HEK293 (cell line): ENCODE data around the gene PCBP1.

ENCODE experiments used
- EGR2 ChIP-seq: fragments of 450-650 bp; formaldehyde crosslinking; IDR thresholded peaks from 2 replicates; pipeline ENCODE4 v1.5.1; 2016; ENCODE audit warnings: low read depth, missing biosample characterization, missing genetic modification characterization
- KLF16 ChIP-seq: fragments of 450-650 bp; formaldehyde crosslinking; IDR thresholded peaks from 2 replicates; pipeline ENCODE4 v1.5.1; 2017; ENCODE audit warnings: missing biosample characterization, missing genetic modification characterization
- PRDM10 ChIP-seq: fragments of 450-650 bp; formaldehyde crosslinking; IDR thresholded peaks from 2 replicates; pipeline ENCODE4 v1.5.1; 2016; ENCODE audit warnings: missing biosample characterization, missing genetic modification characterization
- SP2 ChIP-seq: fragments of 450-650 bp; formaldehyde crosslinking; IDR thresholded peaks from 2 replicates; pipeline ENCODE4 v1.5.1; 2016; ENCODE audit warnings: missing biosample characterization, missing genetic modification characterization
- SP3 ChIP-seq: fragments of 450-650 bp; formaldehyde crosslinking; IDR thresholded peaks from 2 replicates; pipeline ENCODE4 v1.5.1; 2016; ENCODE audit warnings: missing biosample characterization, missing genetic modification characterization
- ZBTB26 ChIP-seq: fragments of 450-650 bp; formaldehyde crosslinking; optimal IDR thresholded peaks from 2 replicates; pipeline ENCODE3; 2016; ENCODE audit warnings: missing biosample characterization, mild to moderate bottlenecking, missing genetic modification characterization
- ZFHX2 ChIP-seq: fragments of 450-650 bp; formaldehyde crosslinking; conservative IDR thresholded peaks from 2 replicates; pipeline ENCODE4 v1.5.1; 2016; ENCODE audit warnings: missing biosample characterization, missing genetic modification characterization
- ZFP41 ChIP-seq: fragments of 450-650 bp; formaldehyde crosslinking; IDR thresholded peaks from 2 replicates; pipeline ENCODE4 v1.5.1; 2016; ENCODE audit warnings: missing biosample characterization, missing genetic modification characterization, borderline replicate concordance
- ZIC2 ChIP-seq: fragments of 450-650 bp; formaldehyde crosslinking; IDR thresholded peaks from 2 replicates; pipeline ENCODE4 v1.5.1; 2016; ENCODE audit warnings: missing biosample characterization, missing genetic modification characterization
- ZNF121 ChIP-seq: fragments of 450-650 bp; formaldehyde crosslinking; IDR thresholded peaks from 2 replicates; pipeline ENCODE4 v1.5.1; 2016; ENCODE audit warnings: missing biosample characterization, missing genetic modification characterization
- ZNF133 ChIP-seq: fragments of 450-650 bp; formaldehyde crosslinking; IDR thresholded peaks from 2 replicates; pipeline ENCODE4 v1.5.1; 2016; ENCODE audit warnings: missing biosample characterization, missing genetic modification characterization
- ZNF398 ChIP-seq: fragments of 450-650 bp; formaldehyde crosslinking; IDR thresholded peaks from 2 replicates; pipeline ENCODE4 v1.5.1; 2017; ENCODE audit warnings: missing biosample characterization, missing genetic modification characterization
- ZNF513 ChIP-seq: fragments of 450-650 bp; IDR thresholded peaks from 2 replicates; pipeline ENCODE4 v1.5.1; 2018; ENCODE audit warnings: missing biosample characterization, missing genetic modification characterization
- ZNF610 ChIP-seq: fragments of 450-650 bp; formaldehyde crosslinking; IDR thresholded peaks from 2 replicates; pipeline ENCODE4 v1.5.1; 2016; ENCODE audit warnings: missing biosample characterization, missing genetic modification characterization, borderline replicate concordance
- ZNF660 ChIP-seq: fragments of 450-650 bp; IDR thresholded peaks from 2 replicates; pipeline ENCODE4 v1.5.1; 2018; ENCODE audit warnings: missing biosample characterization, mild to moderate bottlenecking, missing genetic modification characterization
- ZXDB ChIP-seq: fragments of 450-650 bp; formaldehyde crosslinking; IDR thresholded peaks from 2 replicates; pipeline ENCODE4 v1.5.1; 2016; ENCODE audit warnings: missing biosample characterization, missing genetic modification characterization
- TF ChIP-seq, protein P1 (sequence below): fragments of 450-650 bp; formaldehyde crosslinking; conservative IDR thresholded peaks from 2 replicates; pipeline ENCODE4 v1.5.1; 2016; ENCODE audit warnings: low read depth, missing biosample characterization, missing genetic modification characterization
- TF ChIP-seq, protein P2 (sequence below): fragments of 450-650 bp; formaldehyde crosslinking; IDR thresholded peaks from 2 replicates; pipeline ENCODE4 v1.5.1; 2016; ENCODE audit warnings: missing biosample characterization, missing genetic modification characterization
- TF ChIP-seq, protein P3 (sequence below): fragments of 450-650 bp; formaldehyde crosslinking; IDR thresholded peaks from 2 replicates; pipeline ENCODE4 v1.5.1; 2016; ENCODE audit warnings: missing biosample characterization, missing genetic modification characterization
- TF ChIP-seq, protein P4 (sequence below): fragments of 450-650 bp; formaldehyde crosslinking; IDR thresholded peaks from 2 replicates; pipeline ENCODE4 v1.5.1; 2016; ENCODE audit warnings: missing biosample characterization, missing genetic modification characterization
- TF ChIP-seq, protein P5 (sequence below): fragments of 450-650 bp; formaldehyde crosslinking; IDR thresholded peaks from 2 replicates; pipeline ENCODE4 v1.5.1; 2016; ENCODE audit warnings: missing biosample characterization, missing genetic modification characterization

Gene PCBP1

DNA sequence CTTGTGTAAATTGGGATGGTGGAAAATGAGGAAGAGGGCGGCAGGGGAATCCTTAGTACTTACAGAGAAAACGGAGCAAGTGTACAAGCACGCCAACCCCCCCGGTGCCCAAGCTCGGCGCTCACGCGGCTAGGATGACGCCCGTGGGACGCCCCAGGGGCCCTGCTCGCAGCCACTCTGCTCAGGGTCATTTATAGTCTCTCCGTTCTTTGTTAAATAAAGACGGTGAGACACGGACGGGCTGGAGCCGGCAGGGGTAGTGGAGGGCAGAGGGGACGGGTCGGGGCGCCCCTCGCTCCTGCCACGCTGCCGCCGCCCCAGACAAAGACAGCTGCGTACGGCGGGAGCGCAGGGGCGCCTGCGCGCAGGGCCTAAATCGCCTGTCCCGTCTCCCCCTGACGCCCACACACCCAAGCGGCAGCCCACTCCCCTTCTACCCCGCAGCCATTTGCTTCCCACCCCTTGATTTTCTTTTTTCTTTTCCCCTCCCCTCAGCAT, 37.8 kb downstream of the PCBP1 start (continued):
- TF ChIP-seq, protein P1, sequence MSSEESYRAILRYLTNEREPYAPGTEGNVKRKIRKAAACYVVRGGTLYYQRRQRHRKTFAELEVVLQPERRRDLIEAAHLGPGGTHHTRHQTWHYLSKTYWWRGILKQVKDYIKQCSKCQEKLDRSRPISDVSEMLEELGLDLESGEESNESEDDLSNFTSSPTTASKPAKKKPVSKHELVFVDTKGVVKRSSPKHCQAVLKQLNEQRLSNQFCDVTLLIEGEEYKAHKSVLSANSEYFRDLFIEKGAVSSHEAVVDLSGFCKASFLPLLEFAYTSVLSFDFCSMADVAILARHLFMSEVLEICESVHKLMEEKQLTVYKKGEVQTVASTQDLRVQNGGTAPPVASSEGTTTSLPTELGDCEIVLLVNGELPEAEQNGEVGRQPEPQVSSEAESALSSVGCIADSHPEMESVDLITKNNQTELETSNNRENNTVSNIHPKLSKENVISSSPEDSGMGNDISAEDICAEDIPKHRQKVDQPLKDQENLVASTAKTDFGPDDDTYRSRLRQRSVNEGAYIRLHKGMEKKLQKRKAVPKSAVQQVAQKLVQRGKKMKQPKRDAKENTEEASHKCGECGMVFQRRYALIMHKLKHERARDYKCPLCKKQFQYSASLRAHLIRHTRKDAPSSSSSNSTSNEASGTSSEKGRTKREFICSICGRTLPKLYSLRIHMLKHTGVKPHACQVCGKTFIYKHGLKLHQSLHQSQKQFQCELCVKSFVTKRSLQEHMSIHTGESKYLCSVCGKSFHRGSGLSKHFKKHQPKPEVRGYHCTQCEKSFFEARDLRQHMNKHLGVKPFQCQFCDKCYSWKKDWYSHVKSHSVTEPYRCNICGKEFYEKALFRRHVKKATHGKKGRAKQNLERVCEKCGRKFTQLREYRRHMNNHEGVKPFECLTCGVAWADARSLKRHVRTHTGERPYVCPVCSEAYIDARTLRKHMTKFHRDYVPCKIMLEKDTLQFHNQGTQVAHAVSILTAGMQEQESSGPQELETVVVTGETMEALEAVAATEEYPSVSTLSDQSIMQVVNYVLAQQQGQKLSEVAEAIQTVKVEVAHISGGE (tag by site-specific recombination) = no peak
- TF ChIP-seq ZFP41 (tag by site-specific recombination) (no peak), ZNF513 (no peak), ZXDB (tag by site-specific recombination) (peak; percentile 72), KLF16 (tag by site-specific recombination) (peak; percentile 79), ZNF610 (tag by site-specific recombination) (no peak), SP3 (tag by site-specific recombination) (0 out of 2 replicates have a peak, but pooled peaks have one; percentile 28), PRDM10 (tag by site-specific recombination) (peak; percentile 81), ZNF121 (tag by site-specific recombination) (no peak), ZNF398 (peak; percentile 56), EGR2 (tag by site-specific recombination) (peak; percentile 83), ZNF133 (tag by site-specific recombination) (no peak), SP2 (tag by site-specific recombination) (0 out of 2 replicates have a peak, but pooled peaks have one; percentile 6), ZIC2 (peak; percentile 18; the same call in 1 of the 2 replicates), ZNF660 (peak; percentile 45; the same call in 1 of the 2 replicates), ZBTB26 (tag by site-specific recombination) (peak; percentile 56), ZFHX2 (tag by site-specific recombination) (peak; percentile 91)
- TF ChIP-seq, protein P2, sequence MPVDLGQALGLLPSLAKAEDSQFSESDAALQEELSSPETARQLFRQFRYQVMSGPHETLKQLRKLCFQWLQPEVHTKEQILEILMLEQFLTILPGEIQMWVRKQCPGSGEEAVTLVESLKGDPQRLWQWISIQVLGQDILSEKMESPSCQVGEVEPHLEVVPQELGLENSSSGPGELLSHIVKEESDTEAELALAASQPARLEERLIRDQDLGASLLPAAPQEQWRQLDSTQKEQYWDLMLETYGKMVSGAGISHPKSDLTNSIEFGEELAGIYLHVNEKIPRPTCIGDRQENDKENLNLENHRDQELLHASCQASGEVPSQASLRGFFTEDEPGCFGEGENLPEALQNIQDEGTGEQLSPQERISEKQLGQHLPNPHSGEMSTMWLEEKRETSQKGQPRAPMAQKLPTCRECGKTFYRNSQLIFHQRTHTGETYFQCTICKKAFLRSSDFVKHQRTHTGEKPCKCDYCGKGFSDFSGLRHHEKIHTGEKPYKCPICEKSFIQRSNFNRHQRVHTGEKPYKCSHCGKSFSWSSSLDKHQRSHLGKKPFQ = no peak
- TF ChIP-seq, protein P3, sequence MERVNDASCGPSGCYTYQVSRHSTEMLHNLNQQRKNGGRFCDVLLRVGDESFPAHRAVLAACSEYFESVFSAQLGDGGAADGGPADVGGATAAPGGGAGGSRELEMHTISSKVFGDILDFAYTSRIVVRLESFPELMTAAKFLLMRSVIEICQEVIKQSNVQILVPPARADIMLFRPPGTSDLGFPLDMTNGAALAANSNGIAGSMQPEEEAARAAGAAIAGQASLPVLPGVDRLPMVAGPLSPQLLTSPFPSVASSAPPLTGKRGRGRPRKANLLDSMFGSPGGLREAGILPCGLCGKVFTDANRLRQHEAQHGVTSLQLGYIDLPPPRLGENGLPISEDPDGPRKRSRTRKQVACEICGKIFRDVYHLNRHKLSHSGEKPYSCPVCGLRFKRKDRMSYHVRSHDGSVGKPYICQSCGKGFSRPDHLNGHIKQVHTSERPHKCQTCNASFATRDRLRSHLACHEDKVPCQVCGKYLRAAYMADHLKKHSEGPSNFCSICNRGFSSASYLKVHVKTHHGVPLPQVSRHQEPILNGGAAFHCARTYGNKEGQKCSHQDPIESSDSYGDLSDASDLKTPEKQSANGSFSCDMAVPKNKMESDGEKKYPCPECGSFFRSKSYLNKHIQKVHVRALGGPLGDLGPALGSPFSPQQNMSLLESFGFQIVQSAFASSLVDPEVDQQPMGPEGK (tag by site-specific recombination) = peak; percentile 70; the same call in 1 of the 2 replicates
- TF ChIP-seq, protein P4, sequence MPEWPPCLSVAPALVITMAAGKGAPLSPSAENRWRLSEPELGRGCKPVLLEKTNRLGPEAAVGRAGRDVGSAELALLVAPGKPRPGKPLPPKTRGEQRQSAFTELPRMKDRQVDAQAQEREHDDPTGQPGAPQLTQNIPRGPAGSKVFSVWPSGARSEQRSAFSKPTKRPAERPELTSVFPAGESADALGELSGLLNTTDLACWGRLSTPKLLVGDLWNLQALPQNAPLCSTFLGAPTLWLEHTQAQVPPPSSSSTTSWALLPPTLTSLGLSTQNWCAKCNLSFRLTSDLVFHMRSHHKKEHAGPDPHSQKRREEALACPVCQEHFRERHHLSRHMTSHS = no peak
- TF ChIP-seq, protein P5, sequence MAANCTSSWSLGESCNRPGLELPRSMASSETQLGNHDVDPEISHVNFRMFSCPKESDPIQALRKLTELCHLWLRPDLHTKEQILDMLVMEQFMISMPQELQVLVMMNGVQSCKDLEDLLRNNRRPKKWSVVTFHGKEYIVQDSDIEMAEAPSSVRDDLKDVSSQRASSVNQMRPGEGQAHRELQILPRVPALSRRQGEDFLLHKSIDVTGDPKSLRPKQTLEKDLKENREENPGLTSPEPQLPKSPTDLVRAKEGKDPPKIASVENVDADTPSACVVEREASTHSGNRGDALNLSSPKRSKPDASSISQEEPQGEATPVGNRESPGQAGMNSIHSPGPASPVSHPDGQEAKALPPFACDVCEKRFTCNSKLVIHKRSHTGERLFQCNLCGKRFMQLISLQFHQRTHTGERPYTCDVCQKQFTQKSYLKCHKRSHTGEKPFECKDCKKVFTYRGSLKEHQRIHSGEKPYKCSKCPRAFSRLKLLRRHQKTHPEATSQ = no peak
- TF ChIP-seq, all 188 proteins: peak for 22
